Colon (tissue), 2 donors: ENCODE results near the gene PPID.
"Not testable (repeated sequence)": the region's sequence is repeated elsewhere in the genome, so short reads cannot be mapped to it uniquely, and the experiment has no call there.

Source experiments
- FAIRE-seq: peaks from 2 replicates; lab custom pipeline; 2012; peaks lifted over from hg19 to GRCh38; lab: Jason Lieb, UNC
- donor health status: control.
- donor health status: control.

The PPID gene

DNA sequence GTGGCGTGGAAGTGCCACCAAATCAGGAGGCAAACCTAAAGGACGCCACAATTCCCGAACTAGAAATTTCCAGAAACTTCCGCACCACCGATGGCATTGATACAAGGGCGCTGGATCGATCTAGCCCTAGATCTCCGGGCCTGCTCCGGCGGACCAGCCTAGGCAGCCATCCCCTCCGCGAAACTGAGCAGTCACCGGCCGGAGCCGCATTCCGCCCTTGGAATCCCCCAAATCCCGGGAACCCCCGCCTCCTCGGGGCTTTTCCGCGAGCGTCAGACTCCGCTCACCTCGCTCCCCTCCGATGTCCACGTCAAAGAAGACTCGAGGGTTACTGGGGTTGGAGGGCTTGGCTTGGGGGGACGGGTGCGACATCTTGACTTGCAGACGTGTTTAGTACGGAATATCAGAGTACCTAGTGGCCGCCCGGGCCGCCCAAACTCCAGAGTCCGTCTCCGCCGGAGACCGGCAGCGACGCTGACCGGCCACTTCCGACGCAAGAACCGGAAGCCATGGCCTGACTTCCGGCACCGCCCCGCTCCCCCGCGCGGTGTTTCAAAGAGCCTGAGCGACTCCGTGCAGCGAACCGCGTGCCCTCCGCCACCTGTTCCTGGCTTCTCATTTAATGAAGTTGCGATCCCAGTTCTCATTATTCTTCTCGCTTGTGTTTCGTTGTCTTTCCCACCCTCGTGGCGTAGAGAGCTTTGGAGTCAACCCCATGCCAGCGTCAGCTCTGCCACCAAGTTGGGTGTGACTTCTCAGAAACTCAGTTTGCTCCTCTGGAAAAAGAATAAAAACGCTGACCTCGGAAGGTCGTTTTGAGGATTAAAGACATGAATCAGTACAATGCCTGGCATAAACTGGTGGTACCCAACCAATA lies at the start of gene PPID:
Gene PPID, minus strand, starts transcription at position 480 of the 877 bp plus-strand sequence. Its CDS starts 108 bp downstream, at position 372.
- FAIRE-seq, result no peak

- no peak for FAIRE-seq
Observed at GRCh38 chr4:158771776-158772175, 48.6 kb upstream of the PPID start.

GRCh38 chr4:158770671-158771070 lies 47.5 kb upstream of the PPID start:
- no peak for FAIRE-seq

DNA sequence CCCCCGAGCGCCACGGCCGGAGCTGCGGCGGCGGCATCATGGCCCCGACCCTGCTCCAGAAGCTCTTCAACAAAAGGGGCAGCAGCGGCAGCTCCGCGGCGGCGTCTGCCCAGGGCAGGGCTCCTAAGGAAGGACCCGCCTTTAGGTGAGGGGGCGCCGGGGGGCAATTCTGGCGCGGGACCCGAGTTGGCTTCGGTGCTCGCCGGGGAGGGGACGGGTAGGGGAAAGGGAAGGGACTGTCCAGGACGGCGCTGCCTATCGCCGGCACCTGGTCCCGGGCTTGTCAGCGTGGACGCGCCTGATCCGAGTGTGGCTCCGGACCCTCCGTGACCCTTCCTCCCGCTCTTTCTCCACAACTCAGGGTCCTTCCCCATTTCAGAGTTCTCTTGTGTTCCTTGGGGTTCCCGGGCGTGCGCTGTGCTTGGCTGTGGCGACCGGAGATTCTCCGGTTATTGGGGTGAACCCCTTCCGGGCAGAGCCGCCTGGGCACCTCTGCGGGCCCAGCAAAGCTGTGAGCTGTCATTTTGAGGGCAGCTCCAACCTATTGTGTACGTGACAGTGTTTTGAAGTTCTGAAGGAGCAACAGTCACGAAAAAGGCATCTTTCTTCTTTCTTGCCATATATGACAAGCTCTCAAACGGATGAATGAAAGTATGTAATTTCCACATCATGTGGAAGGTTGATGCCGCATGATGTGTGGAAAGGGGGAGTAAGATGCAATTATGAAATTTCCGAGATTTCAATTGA lies 46.2 kb upstream of the PPID start:
- FAIRE-seq, result no peak

GRCh38 chr4:158768555-158769174 lies 45.5 kb upstream of the PPID start, which contains the start of gene FNIP2:
Gene FNIP2, plus strand, starts transcription at chr4:158769026. Its CDS starts 187 bp downstream, at chr4:158769213.
- FAIRE-seq, result no peak

DNA sequence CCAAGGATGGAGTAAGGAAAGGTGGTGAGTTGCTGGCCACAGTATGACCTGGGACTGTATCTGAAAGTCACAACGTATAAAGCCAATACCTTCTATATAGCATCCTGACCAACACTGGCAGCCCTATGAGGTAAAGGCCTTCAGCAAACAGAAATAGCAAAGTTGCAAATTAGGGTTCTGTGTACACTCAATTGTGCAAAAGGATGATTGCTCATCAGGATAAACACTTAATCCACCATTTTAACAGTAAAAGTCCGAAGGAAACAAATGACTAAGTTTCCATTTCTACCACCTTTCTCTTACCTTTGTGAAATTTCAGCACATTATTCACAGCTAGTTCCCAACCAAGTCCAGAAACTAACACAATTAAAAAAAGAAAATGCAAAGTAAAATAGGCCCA lies 44.3 kb upstream of the PPID start:
- no peak for FAIRE-seq

GRCh38 chr4:158766434-158767044 lies 43.3 kb upstream of the PPID start:
- FAIRE-seq, result no peak

- no peak for FAIRE-seq
Observed at GRCh38 chr4:158763462-158763861, 40.3 kb upstream of the PPID start.

DNA sequence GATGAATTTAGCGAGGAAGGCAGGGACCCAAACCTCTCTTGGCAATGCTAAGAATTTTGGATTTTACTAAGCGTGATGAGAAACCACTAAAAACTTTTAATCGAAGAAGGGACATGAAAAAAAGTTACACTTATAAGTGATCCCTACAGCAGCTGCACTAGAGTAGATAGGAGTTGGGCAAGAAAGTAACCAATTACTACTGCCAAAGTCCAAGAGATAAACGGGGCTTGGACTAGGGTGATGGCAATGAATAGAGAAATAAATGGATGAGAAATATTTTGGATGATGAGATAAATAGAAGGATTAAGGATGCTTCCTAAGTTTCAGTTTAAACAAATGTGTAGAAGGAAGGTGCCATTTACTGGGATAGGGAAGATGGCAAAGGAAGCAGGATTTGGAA lies 39.4 kb upstream of the PPID start:
- FAIRE-seq, result no peak

- no peak for FAIRE-seq
Observed at GRCh38 chr4:158760866-158761265, 37.7 kb upstream of the PPID start.

DNA sequence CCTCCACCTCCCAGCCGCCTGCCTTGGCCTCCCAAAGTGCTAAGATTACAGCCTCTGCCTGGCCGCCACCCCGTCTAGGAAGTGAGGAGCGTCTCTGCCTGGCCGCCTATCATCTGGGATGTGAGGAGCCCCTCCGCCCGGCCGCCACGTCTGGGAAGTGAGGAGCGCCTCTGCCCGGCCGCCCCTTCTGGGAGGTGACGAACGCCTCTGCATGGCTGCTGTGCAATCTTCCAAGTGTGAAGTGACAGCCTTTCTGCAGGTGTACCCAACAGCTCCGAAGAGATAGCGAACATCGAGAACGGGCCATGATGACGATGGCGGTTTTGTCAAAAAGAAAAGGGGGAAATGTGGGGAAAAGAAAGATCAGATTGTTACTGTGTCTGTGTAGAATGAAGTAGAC lies 36.3 kb upstream of the PPID start:
- FAIRE-seq, result not testable (repeated sequence)

GRCh38 chr4:158758703-158759102 lies 35.5 kb upstream of the PPID start:
- no peak for FAIRE-seq

DNA sequence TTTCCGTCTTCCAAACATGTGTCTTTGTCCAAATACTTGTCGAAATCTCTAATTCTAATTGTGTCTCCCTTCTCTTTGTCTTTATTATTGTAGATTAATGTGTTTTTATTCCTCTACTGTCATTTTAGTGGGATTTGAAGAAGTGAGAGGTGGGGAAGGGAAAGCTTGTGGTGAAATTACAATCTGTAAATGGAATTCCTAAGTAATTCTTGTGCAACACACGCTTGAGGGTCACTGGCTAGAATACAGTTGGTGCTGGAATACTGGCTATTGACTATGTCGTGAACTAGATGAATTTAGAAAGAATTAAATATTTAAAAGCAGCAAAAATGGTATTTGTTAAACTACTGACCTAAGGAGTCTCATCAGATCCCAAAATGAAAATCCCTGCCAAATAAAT lies 34.9 kb upstream of the PPID start:
- FAIRE-seq, result no peak

GRCh38 chr4:158756588-158756987 lies 33.4 kb upstream of the PPID start:
- no peak for FAIRE-seq

DNA sequence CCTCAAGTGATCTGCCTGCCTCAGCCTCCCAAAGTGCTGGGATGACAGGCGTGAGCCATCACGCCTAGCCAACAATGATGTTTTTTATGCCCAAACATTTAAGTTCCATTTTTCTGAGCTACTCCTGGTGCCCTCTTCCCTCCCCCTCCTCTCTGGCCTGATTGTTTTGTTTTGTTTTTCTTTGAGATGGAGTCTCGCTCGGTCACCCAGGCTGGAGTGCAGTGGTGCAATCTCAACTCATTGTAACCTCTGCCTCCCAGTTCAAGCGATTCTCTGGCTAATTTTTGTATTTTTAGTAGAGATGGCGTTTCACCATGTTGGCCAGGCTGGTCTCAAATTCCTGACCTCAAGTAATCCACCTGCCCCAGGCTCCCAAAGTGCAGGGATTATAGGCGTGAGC lies 32.6 kb upstream of the PPID start:
- FAIRE-seq, result not testable (repeated sequence)

DNA sequence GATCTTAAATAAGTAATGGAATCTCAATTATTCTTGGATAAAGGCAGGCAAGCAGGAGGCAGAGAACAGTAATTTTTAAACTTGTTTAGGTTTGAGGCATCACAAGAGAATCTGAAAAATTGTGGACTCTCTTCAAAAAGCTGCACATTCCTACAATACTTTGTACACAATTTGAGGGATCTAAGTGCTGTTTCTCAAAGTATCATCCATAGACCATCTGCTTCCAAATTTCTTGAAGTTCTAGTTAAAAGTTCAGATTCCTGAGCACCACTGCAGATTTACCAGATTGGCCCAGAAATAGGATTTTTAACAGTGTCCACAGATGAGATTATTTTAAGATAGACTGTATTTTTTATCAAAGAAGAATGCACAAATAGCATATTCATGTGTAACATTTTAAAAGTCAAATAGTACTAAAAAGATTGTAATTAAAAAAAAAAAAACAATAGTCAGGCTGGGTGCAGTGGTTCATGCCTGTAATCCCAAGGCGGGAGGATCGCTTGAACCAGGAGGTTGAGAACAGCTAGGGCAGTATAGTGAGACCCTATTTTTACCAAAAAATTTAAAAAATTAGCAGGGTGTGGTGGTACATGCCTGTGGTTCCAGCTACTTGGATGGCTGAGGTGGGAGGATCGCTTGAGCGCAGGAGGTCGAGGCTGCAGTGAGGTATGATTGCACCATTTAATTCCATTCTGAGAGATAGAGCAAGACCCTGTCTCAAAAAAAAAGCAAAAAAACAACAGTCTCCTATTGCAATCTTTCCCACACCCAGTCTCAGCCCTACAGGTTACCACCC lies 31.4 kb upstream of the PPID start:
- FAIRE-seq, result no peak

DNA sequence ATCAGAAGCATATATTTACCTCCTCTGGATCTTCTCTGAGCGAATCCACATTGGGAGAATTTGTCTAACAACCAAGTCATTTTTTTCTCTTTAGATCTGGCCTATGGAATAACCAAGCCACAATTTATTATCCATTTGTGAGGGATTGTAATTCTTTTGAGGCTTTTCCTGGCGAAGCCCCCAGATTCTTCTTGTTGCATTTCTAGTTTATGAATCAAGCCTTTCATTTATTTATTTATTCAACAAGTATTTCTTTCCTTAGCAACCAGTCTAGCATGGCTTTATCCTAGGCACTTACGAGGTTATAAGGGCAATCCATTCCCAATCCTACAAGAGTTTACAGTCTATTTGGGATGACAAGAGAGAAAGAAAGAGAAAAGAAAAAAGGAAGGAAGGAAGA lies 27.2 kb upstream of the PPID start:
- FAIRE-seq, result no peak

- not testable (repeated sequence) for FAIRE-seq
Observed at GRCh38 chr4:158746537-158746936, 23.3 kb upstream of the PPID start.

- no peak for FAIRE-seq
Observed at GRCh38 chr4:158741326-158742021, 18.3 kb upstream of the PPID start.

GRCh38 chr4:158739600-158739999 lies 16.4 kb upstream of the PPID start:
- no peak for FAIRE-seq

DNA sequence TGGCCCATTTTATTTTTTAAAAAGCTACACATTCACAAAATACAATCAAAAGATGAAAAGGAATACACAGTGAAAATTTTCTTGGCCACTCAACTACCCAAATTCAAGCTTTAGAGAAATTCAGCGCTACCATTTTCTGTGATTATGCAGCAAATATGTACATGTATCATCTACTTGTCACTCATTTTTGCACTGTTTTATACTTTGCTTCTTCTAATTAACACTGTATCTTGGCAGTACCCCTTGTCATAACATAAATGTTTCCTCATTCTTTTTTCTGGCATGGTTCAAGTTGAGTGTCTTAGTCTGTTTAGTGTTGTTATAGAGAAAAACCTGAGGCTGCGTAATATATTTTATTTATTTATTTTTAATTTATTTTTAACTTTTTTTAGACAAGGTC lies 15.7 kb upstream of the PPID start:
- no peak for FAIRE-seq
